ENCODE results near the gene OSBPL10. TPM values are rescaled to one million over a fixed set of nuclear protein-coding genes. Genes with fewer than 3 reads are reported as not detected.

OSBPL10 gene
- total RNA-seq, 1 experiment from 2014 or later, result 48.0 TPM

DNA sequence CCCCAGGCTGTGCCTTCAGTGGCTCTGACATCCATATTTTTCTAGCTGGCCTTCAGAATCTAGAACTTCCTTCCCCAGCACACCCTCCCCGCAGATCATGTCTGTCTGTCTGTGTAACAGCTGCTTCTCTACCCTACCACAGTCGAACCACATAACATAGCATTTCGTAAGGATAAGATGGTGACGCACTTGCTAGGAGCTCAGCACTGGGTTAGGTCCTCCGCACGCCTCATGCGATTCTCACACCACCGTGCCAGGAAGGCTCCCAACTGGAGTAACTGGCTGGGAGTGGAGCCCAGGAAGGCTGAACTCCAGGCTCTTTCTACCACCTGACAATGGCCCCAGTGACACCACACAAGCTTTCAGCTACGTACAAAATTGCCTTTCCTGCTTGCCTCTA is 279.8 kb downstream of the OSBPL10 start:
- Histone ChIP-seq H3K4me2 (ENCODE audit: low read length) (no peak overlapping the region), H2AFZ (ENCODE audit: low read length) (no peak overlapping the region), H3F3A (ENCODE audit: low read length, unreplicated experiment) (no peaks in the 10 kb centered on the region), H3K9me3 (ENCODE audit: low read length) (no peaks in the 10 kb centered on the region), H3K9ac (ENCODE audit: low read length) (no peak overlapping the region), H3K36me3 (ENCODE audit: low read depth, low read length) (peaks cover 18% of the 10 kb centered on the region; the same call in 1 of the 2 replicates), H3K27me3 (ENCODE audit: low read length) (no peaks in the 10 kb centered on the region), H3K4me1 (ENCODE audit: insufficient read depth, low read length) (peaks cover 26% of the 10 kb centered on the region), H4K20me1 (ENCODE audit: low read length) (no peaks in the 10 kb centered on the region), H3K27ac (ENCODE audit: low read length) (no peak overlapping the region), H3K4me3 (ENCODE audit: low read length) (no peak overlapping the region), H3K9me2 (replicated peaks; ENCODE audit: low read length) (no peaks in the 10 kb centered on the region), H3K79me2 (ENCODE audit: low read length) (no peaks in the 10 kb centered on the region)
- POLR2A ChIA-PET (ENCODE audit: unreplicated experiment), result no interaction called here
- CTCF ChIA-PET, result no interaction called here
- no TSS peak for BruUV-seq (replicated peaks)
- no peak for DNase-seq
- TF ChIP-seq EZH2phosphoT487 (IDR thresholded peaks at IDR 0.05; ENCODE audit: borderline replicate concordance, low read length) (no peak), EZH2 (IDR thresholded peaks at IDR 0.05; ENCODE audit: low read length, unreplicated experiment) (no peak)
- TF ChIP-seq, protein P1, sequence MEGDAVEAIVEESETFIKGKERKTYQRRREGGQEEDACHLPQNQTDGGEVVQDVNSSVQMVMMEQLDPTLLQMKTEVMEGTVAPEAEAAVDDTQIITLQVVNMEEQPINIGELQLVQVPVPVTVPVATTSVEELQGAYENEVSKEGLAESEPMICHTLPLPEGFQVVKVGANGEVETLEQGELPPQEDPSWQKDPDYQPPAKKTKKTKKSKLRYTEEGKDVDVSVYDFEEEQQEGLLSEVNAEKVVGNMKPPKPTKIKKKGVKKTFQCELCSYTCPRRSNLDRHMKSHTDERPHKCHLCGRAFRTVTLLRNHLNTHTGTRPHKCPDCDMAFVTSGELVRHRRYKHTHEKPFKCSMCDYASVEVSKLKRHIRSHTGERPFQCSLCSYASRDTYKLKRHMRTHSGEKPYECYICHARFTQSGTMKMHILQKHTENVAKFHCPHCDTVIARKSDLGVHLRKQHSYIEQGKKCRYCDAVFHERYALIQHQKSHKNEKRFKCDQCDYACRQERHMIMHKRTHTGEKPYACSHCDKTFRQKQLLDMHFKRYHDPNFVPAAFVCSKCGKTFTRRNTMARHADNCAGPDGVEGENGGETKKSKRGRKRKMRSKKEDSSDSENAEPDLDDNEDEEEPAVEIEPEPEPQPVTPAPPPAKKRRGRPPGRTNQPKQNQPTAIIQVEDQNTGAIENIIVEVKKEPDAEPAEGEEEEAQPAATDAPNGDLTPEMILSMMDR (conservative IDR thresholded peaks at IDR 0.05; ENCODE audit: low read depth, low read length), result no peak
- intact Hi-C loops (cut with micrococcal nuclease), result no loop called here
- ATAC-seq, result no peak

DNA sequence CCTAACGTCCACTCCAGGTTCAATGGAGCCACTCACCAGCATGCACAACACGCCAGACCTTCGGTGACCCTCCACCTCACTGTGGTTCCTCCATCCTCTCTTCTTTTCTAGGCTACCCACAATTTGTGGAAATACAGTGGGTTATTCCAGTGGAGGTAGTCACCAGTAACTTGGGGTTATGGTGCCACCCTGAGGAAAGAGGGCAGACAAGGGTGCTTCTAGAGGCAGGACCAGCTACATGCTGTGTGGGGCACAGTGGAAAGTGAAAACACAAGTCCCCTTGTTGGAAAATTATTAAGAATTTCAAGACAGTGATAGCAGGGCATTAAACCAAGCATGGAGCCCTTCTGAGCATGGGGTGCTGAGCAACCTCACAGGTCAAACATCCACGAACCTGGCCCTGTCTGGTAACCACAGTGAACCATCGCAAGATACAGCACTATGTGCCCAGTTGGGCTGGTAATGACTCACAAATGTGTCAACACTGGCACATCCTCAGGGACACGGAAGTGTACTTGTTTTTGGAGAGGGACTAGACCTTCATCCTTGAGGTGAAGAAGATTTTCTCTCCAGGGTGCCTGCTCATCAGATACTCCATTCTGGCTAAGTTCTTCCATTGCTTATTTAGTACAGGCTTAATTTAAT is 281.6 kb downstream of the OSBPL10 start:
- no peak overlapping the region for H3K4me3 ChIP-seq (ENCODE audit: low read length)
- ATAC-seq, result peak; percentile 98
- no TSS peak for BruUV-seq (replicated peaks)
- H4K20me1 ChIP-seq (ENCODE audit: low read length), result no peaks in the 10 kb centered on the region
- no peak overlapping the region for H3K9ac ChIP-seq (ENCODE audit: low read length)
- H3K79me2 ChIP-seq (ENCODE audit: low read length), result no peaks in the 10 kb centered on the region
- DNase-seq, result peak; percentile 87
- peaks cover 17% of the 10 kb centered on the region for H3K4me1 ChIP-seq (ENCODE audit: insufficient read depth, low read length)
- ChIA-PET CTCF (no interaction called here), POLR2A (ENCODE audit: unreplicated experiment) (no interaction called here)
- H3F3A ChIP-seq (ENCODE audit: low read length, unreplicated experiment), result no peaks in the 10 kb centered on the region
- intact Hi-C loops (cut with micrococcal nuclease), result no loop called here
- no peaks in the 10 kb centered on the region for H3K27me3 ChIP-seq (ENCODE audit: low read length)
- peak overlapping the region; percentile 29 for H3K27ac ChIP-seq (ENCODE audit: low read length)
- 0 out of 2 replicates have a peak overlapping the region, but pooled peaks have one; percentile 1 for H3K4me2 ChIP-seq (ENCODE audit: low read length)
- no peak for TF ChIP-seq EZH2phosphoT487 (IDR thresholded peaks at IDR 0.05; ENCODE audit: borderline replicate concordance, low read length)
- TF ChIP-seq, protein P1 (conservative IDR thresholded peaks at IDR 0.05; ENCODE audit: low read depth, low read length), result no peak
- TF ChIP-seq EZH2 (IDR thresholded peaks at IDR 0.05; ENCODE audit: low read length, unreplicated experiment), result no peak
- peaks cover 18% of the 10 kb centered on the region; the same call in 1 of the 2 replicates for H3K36me3 ChIP-seq (ENCODE audit: low read depth, low read length)
- H2AFZ ChIP-seq (ENCODE audit: low read length), result no peak overlapping the region
- H3K9me3 ChIP-seq (ENCODE audit: low read length), result no peaks in the 10 kb centered on the region
- no peaks in the 10 kb centered on the region for H3K9me2 ChIP-seq (replicated peaks; ENCODE audit: low read length)

DNA sequence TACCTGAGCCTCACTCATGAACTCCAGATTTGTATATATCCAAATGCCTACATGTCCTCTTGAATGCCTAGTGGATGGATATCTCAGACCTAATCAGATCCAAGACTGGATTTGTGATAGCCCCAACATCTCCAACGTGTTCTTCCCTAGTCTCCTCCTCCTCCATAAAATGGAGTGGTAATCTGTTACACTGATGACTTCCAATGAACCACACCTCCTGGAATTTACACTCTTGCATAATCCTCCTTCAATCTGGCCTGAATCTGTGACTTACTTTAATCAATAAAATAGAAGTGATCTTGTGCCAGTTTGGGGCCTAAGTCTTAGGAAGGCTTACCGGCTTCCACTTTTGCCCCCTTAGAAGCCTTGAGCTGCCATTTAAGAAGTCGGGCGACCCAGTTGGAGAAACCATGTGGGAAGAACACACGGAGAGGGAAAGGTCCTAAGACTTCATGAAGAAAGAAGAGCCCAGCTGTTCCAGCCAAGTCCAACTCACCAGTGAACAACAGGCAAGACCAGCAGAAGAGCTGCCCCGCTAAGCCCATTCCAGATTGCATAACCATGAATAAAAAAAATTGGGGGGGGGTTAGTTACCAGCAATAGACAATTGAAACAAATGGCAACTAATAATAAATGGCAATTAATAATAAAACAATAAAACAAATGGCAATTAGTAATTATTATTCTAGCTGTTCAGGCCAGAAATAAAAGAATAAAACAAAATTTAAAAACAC is 284.1 kb downstream of the OSBPL10 start:
- ChIA-PET POLR2A (ENCODE audit: unreplicated experiment) (interaction anchor here (0.8 kb wide), 1 partner anchor 10 kb away, joined by 5 read pairs; no protein-coding TSS in a partner anchor), CTCF (no interaction called here)
- H3K27ac ChIP-seq (ENCODE audit: low read length), result no peak overlapping the region
- no peaks in the 10 kb centered on the region for H4K20me1 ChIP-seq (ENCODE audit: low read length)
- ATAC-seq (no peak), DNase-seq (no peak)
- no peaks in the 10 kb centered on the region for H3K27me3 ChIP-seq (ENCODE audit: low read length)
- H3K4me3 ChIP-seq (ENCODE audit: low read length), result no peak overlapping the region
- H3K4me2 ChIP-seq (ENCODE audit: low read length), result no peak overlapping the region
- peaks cover 14% of the 10 kb centered on the region for H3K4me1 ChIP-seq (ENCODE audit: insufficient read depth, low read length)
- no peak overlapping the region for H3K9ac ChIP-seq (ENCODE audit: low read length)
- no peak for TF ChIP-seq EZH2phosphoT487 (IDR thresholded peaks at IDR 0.05; ENCODE audit: borderline replicate concordance, low read length)
- TF ChIP-seq EZH2 (IDR thresholded peaks at IDR 0.05; ENCODE audit: low read length, unreplicated experiment), result no peak
- TF ChIP-seq, protein P1 (conservative IDR thresholded peaks at IDR 0.05; ENCODE audit: low read depth, low read length), result no peak
- no TSS peak for BruUV-seq (replicated peaks)
- intact Hi-C loops (cut with micrococcal nuclease), result no loop called here
- no peaks in the 10 kb centered on the region for H3K9me2 ChIP-seq (replicated peaks; ENCODE audit: low read length)
- no peaks in the 10 kb centered on the region for H3K9me3 ChIP-seq (ENCODE audit: low read length)
- no peak overlapping the region for H2AFZ ChIP-seq (ENCODE audit: low read length)
- H3K36me3 ChIP-seq (ENCODE audit: low read depth, low read length), result peaks cover 15% of the 10 kb centered on the region; the same call in 1 of the 2 replicates
- H3K79me2 ChIP-seq (ENCODE audit: low read length), result no peaks in the 10 kb centered on the region
- no peaks in the 10 kb centered on the region for H3F3A ChIP-seq (ENCODE audit: low read length, unreplicated experiment)

All from PC-3 (cell line).